HFFc6 (cell line): ENCODE data around the gene MCC. TPM values are rescaled to one million over a fixed set of nuclear protein-coding genes. Genes with fewer than 3 reads are reported as not detected.

Source experiments
- DNase-seq: peaks from one replicate; pipeline ENCODE4 v3.0.0-alpha.2; 2018
- H3K27ac Mint-ChIP-seq: 2 replicates; pipeline ENCODE4 v1.8.0; 2020; ENCODE audit warnings: mild to moderate bottlenecking, mixed read lengths
- H3K27me3 Mint-ChIP-seq: 2 replicates; pipeline ENCODE4 v1.8.0; 2021; ENCODE audit warnings: mild to moderate bottlenecking, moderate library complexity, mixed read lengths; ENCODE audit not compliant: insufficient read depth
- H3K36me3 Mint-ChIP-seq: 2 replicates; pipeline ENCODE4 v1.8.0; 2021; ENCODE audit warnings: low read depth, mixed read lengths
- H3K4me1 Mint-ChIP-seq: 2 replicates; pipeline ENCODE4 v1.8.0; 2020; ENCODE audit warnings: low read depth, mixed read lengths
- H3K4me3 Mint-ChIP-seq: 2 replicates; pipeline ENCODE4 v1.8.0; 2020; ENCODE audit warnings: mild to moderate bottlenecking, moderate library complexity, mixed read lengths
- H3K9me3 Mint-ChIP-seq: 2 replicates; pipeline ENCODE4 v1.8.0; 2020; ENCODE audit warnings: mild to moderate bottlenecking, mixed read lengths
- total RNA-seq, 6 experiments: library from RNA; stranded (reverse); fragmentation: NEBNext Ultra II Directional; extraction: Animal tissue kit (Norgen Biotek cat#: 25700); gene quantifications; 2 replicates in 1 of 6; 3 replicates in 5 of 6; pipeline ENCODE4 v1.2.3, GENCODE V29; 2021
- TF ChIP-seq, protein P1 (sequence below): fragments of 200-600 bp; sonication (generic); IDR thresholded peaks from 2 replicates; pipeline ENCODE4 v1.5.0; 2021; ENCODE audit warnings: antibody characterized with exemption, mild to moderate bottlenecking

The MCC gene
- total RNA-seq, 6 experiments from 2014 or later = 2.5 to 4.9 (median 3.0) TPM

DNA sequence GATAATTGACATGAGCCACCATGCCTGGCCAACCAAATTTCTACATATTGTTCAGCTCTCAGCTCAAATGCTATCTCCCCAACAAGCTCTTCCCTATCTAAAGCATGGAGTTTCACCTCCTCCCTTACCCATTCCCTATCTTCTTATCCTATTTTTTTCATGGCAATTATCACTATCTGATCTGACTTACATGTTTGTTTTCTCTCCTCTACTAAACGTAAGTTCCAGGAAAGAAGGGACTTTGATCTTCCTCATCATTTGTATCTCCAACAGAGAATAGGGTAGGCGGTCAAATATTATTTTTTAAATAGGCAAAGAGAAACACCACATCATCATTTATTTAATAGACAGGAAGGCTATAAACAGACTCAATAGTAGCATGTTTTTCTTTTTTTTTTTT, 381.4 kb downstream of the MCC start:
- DNase-seq = no peak
- H3K36me3 Mint-ChIP-seq = no peaks in the 10 kb centered on the region
- no peaks in the 10 kb centered on the region for H3K9me3 Mint-ChIP-seq
- H3K4me3 Mint-ChIP-seq = no peak overlapping the region
- peaks cover 2% of the 10 kb centered on the region; the same call in 1 of the 2 replicates for H3K27me3 Mint-ChIP-seq
- H3K27ac Mint-ChIP-seq = no peak overlapping the region
- H3K4me1 Mint-ChIP-seq = no peaks in the 10 kb centered on the region
- TF ChIP-seq, protein P1, sequence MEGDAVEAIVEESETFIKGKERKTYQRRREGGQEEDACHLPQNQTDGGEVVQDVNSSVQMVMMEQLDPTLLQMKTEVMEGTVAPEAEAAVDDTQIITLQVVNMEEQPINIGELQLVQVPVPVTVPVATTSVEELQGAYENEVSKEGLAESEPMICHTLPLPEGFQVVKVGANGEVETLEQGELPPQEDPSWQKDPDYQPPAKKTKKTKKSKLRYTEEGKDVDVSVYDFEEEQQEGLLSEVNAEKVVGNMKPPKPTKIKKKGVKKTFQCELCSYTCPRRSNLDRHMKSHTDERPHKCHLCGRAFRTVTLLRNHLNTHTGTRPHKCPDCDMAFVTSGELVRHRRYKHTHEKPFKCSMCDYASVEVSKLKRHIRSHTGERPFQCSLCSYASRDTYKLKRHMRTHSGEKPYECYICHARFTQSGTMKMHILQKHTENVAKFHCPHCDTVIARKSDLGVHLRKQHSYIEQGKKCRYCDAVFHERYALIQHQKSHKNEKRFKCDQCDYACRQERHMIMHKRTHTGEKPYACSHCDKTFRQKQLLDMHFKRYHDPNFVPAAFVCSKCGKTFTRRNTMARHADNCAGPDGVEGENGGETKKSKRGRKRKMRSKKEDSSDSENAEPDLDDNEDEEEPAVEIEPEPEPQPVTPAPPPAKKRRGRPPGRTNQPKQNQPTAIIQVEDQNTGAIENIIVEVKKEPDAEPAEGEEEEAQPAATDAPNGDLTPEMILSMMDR = no peak

DNA sequence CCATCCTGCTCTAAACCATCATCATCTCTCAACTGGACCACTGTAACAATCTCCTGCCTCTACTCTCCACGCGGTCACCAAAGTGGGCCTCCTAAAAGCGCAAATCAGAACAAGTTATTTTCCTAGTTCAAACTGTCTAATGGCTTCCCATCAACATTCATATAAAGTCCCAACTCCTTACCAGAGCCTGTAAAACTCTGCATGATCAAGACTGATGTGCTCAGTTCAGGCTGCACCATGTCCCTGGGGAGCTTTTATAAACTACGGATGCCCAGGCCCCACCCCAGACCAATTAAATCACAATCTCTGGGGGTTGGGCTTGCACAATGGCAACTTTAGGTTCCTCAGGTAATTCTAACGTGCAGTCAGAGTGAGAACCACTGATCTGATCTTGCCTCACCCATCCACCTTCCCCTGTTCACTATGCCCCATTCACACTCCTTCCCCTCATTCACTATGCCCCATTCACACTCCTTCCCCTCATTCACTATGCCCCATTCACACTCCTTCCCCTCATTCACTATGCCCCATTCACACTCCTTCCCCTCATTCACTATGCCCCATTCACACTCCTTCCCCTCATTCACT, 382.5 kb downstream of the MCC start:
- TF ChIP-seq, protein P1 = no peak
- Mint-ChIP-seq H3K36me3 (no peaks in the 10 kb centered on the region), H3K27ac (no peak overlapping the region), H3K4me3 (no peak overlapping the region), H3K27me3 (peaks cover 2% of the 10 kb centered on the region; the same call in 1 of the 2 replicates), H3K9me3 (no peaks in the 10 kb centered on the region), H3K4me1 (no peaks in the 10 kb centered on the region)
- no peak for DNase-seq

DNA sequence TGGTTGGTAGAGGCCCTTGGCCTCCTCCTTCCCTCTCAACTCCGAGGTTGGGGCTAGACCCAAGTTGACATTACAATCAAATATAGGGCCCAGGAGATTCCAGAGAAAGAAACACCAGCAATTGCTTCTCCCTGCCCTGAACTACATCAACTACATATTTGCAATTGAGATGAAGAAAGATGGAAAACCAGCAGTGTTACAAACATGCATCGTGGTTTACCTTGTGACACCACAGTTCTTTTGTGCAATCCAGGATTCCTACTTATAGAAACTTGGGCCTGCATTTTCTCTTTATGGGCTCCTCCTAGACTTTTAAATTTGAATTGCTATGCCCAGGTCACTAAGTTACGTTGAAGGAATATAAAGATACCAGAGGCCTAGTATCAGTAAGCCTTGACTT, 384.9 kb downstream of the MCC start:
- peaks cover 2% of the 10 kb centered on the region; the same call in 1 of the 2 replicates for H3K27me3 Mint-ChIP-seq
- no peak for DNase-seq
- H3K9me3 Mint-ChIP-seq = no peaks in the 10 kb centered on the region
- H3K36me3 Mint-ChIP-seq = no peaks in the 10 kb centered on the region
- TF ChIP-seq, protein P1 = no peak
- no peak overlapping the region for H3K27ac Mint-ChIP-seq
- no peak overlapping the region for H3K4me3 Mint-ChIP-seq
- H3K4me1 Mint-ChIP-seq = no peaks in the 10 kb centered on the region

DNA sequence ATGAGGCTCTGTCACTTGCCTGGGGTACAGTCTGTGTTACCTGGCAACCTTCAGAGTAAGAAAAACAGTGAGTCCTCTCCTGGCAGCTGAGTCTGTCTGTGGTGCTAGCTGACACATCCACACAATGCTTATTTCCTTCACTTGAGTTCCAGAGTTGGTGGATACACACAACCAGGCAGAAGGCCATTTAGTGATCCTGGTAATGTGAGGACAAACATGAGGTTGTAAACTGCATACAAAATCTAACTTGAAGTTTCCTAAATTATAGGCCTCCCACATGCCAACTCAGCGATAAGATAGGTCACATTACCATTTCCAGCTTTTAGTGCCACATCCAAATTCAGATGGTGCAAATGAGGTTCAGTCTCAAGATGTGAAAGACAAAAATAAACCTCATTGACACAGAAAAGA, 386.1 kb downstream of the MCC start:
- H3K4me3 Mint-ChIP-seq = no peak overlapping the region
- peak; percentile 64 for DNase-seq
- H3K4me1 Mint-ChIP-seq = no peaks in the 10 kb centered on the region
- peaks cover 5% of the 10 kb centered on the region for H3K27me3 Mint-ChIP-seq
- no peaks in the 10 kb centered on the region for H3K9me3 Mint-ChIP-seq
- no peak overlapping the region for H3K27ac Mint-ChIP-seq
- H3K36me3 Mint-ChIP-seq = no peaks in the 10 kb centered on the region
- TF ChIP-seq, protein P1 = no peak

DNA sequence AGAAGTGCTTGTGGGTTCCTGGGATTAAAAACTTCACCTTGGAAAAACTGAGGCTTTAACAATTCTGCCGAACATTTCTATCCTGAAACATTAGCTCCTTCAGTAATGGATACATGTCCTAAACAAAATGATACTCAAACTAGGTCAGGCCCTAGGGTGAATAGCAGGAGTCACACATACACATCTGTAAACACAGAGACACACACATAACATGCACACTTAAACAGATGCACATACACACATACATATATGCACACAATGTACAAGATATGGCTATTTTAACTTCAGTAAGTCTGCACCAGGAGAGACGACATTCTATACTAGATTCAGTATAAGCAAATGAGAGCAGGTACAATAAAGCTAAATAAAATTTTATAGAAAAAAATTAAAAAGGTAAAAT, 387.3 kb downstream of the MCC start:
- H3K4me3 Mint-ChIP-seq = no peak overlapping the region
- TF ChIP-seq, protein P1 = no peak
- no peaks in the 10 kb centered on the region for H3K9me3 Mint-ChIP-seq
- H3K27me3 Mint-ChIP-seq = peaks cover 3% of the 10 kb centered on the region; the same call in 1 of the 2 replicates
- DNase-seq = no peak
- no peaks in the 10 kb centered on the region for H3K4me1 Mint-ChIP-seq
- H3K27ac Mint-ChIP-seq = no peak overlapping the region
- H3K36me3 Mint-ChIP-seq = no peaks in the 10 kb centered on the region

DNA sequence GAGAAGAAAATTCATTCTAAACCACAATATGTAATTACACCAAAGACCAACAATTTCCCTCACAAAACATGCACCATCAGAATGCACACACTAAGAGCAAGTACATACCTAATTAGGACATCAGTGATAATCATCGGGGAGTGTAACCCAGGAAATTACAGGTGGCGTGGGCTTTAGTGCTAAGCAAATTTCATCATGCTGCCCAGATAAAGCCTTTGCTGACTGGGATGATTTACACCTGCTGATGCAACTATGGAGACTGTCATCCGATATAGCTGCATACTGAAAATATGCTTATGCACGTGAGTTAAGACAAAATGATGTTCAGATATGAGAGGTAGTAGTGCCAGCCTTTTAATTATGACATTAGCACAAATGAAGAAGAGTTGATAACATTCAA, 388.4 kb downstream of the MCC start:
- peaks cover 3% of the 10 kb centered on the region; the same call in 1 of the 2 replicates for H3K27me3 Mint-ChIP-seq

More for the DNA sequence above, 388.4 kb downstream of the MCC start:
- H3K36me3 Mint-ChIP-seq = no peaks in the 10 kb centered on the region
- no peaks in the 10 kb centered on the region for H3K9me3 Mint-ChIP-seq
- no peak for DNase-seq
- TF ChIP-seq, protein P1 = no peak
- no peak overlapping the region for H3K27ac Mint-ChIP-seq
- H3K4me3 Mint-ChIP-seq = no peak overlapping the region
- H3K4me1 Mint-ChIP-seq = no peaks in the 10 kb centered on the region
